Esophagus squamous epithelium (tissue), 5 donors: ENCODE results near the gene PATL2. TPM values are rescaled to one million over a fixed set of nuclear protein-coding genes. Genes with fewer than 3 reads are reported as not detected.
"Not testable (repeated sequence)": the region's sequence is repeated elsewhere in the genome, so short reads cannot be mapped to it uniquely, and the experiment has no call there.

Experiments
- DNase-seq: peaks from one replicate; lab custom pipeline; 2025; lab: John Stamatoyannopoulos, UW
- H3K27ac ChIP-seq, 4 donors: fragments of 200-600 bp; sonication (generic); one replicate each; pipeline ENCODE4 v1.5.1; 2016 to 2019; ENCODE audit warnings: mild to moderate bottlenecking in 1 of 4
- H3K27me3 ChIP-seq, 4 donors: fragments of 200-600 bp; sonication (generic); 1 replicate in 3 of 4; 2 replicates in 1 of 4; pipeline versions ENCODE4 v1.5.1 to v1.6.0; 2017 to 2021; ENCODE audit warnings: antibody characterized with exemption in 1 of 4
- H3K36me3 ChIP-seq, 3 donors: fragments of 200-600 bp; sonication (generic); one replicate each; pipeline ENCODE4 v1.5.1; 2016 to 2019
- H3K4me1 ChIP-seq, 3 donors: fragments of 200-600 bp; sonication (generic); one replicate each; pipeline ENCODE4 v1.5.1; 2017 to 2019
- H3K4me3 ChIP-seq, 4 donors: fragments of 200-600 bp; sonication (generic); 1 replicate in 3 of 4; 2 replicates in 1 of 4; pipeline ENCODE4 v1.5.1; 2016 to 2019; ENCODE audit warnings: mild to moderate bottlenecking in 2 of 4, moderate library complexity in 1 of 4
- H3K9me3 ChIP-seq, 3 donors: fragments of 200-600 bp; sonication (generic); one replicate each; pipeline ENCODE4 v1.5.1; 2016 to 2019
- CTCF ChIP-seq, 6 experiments: fragments of 450-650 bp in 4 of 6; fragments of 200-600 bp in 2 of 6; sonication (generic) in 2 of 6; IDR thresholded peaks; one replicate each; pipeline ENCODE4 v1.5.1; 2016 to 2019; ENCODE audit warnings: antibody characterized with exemption in 6 of 6, mild to moderate bottlenecking in 4 of 6, moderate library complexity in 4 of 6
- POLR2A ChIP-seq, 4 donors: fragments of 450-650 bp; IDR thresholded peaks; one replicate each; pipeline ENCODE4 v1.6.1; 2017; ENCODE audit warnings: antibody characterized with exemption in 4 of 4, mild to moderate bottlenecking in 4 of 4, moderate library complexity in 3 of 4
- WGBS, 2 donors: methylation state at CpG; one replicate each; pipeline ENCODE4 v1.1.5; 2018; 5-methylcytosine and 5-hydroxymethylcytosine counted together
- intact Hi-C: fragments of 100-400 bp; cut with DNase I; formaldehyde crosslinking; loops from one replicate; pipeline ENCODE4 v1.15.0; 2022
- total RNA-seq, 4 donors: library from RNA; depleted of rRNA; stranded (reverse); fragments of >200 nt; gene quantifications; one replicate each; pipeline ENCODE4 v1.1.0, GENCODE V29; 2016
- donor health status: DM: yes; HTN: yes; CAD: no.

Gene PATL2
- total RNA-seq, 4 donors from 2014 or later, result 1.3 TPM; not detected in 3

- Histone ChIP-seq H3K4me1 (peaks cover 0 to 19% (median 15%) of the 10 kb centered on the region in 3 donors), H3K27ac (peak overlapping the region in 3 of 4 donors; percentile 36 to 57 (median 57)), H3K4me3 (peak overlapping the region in 1 of 4 donors; percentile 17)
- peak in 1 of 4 donors; percentile 47 for TF ChIP-seq POLR2A (IDR thresholded peaks at IDR 0.05)
- DNase-seq, result peak; percentile 8
- H3K27me3 ChIP-seq, H3K9me3 ChIP-seq, H3K36me3 ChIP-seq, intact Hi-C loops: not testable (repeated sequence)
- WGBS, 2 donors, result 27 to 29% methylated on average over 4 to 6 of the region's 8 CpGs
These were observed 28.1 kb downstream of the PATL2 start for GRCh38 chr15:44682809-44683682.

GRCh38 chr15:44682211-44682610, 28.9 kb downstream of the PATL2 start:
- H3K4me3 ChIP-seq, result no peak overlapping the region
- H3K36me3 ChIP-seq, result no peaks in the 10 kb centered on the region
- no peaks in the 10 kb centered on the region for H3K9me3 ChIP-seq
- H3K4me1 ChIP-seq, result peaks cover 0 to 24% (median 15%) of the 10 kb centered on the region in 3 donors
- H3K27me3 ChIP-seq, result no peaks in the 10 kb centered on the region
- 68 to 95% methylated on average over 2 of the region's 2 CpGs for WGBS, 2 donors
- no peak for DNase-seq
- TF ChIP-seq CTCF (IDR thresholded peaks at IDR 0.05) (no peak), POLR2A (IDR thresholded peaks at IDR 0.05) (no peak)
- no peak overlapping the region for H3K27ac ChIP-seq
- intact Hi-C loops, result no loop called here

GRCh38 chr15:44676676-44677075, 34.4 kb downstream of the PATL2 start:
- TF ChIP-seq POLR2A (IDR thresholded peaks at IDR 0.05) (no peak), CTCF (IDR thresholded peaks at IDR 0.05) (no peak)
- intact Hi-C loops, result no loop called here
- 48 to 60% methylated on average over 3 to 7 of the region's 7 CpGs for WGBS, 2 donors
- no peak for DNase-seq
- Histone ChIP-seq H3K27ac (peak overlapping the region in 2 of 4 donors; percentile 10 to 37), H3K27me3 (no peaks in the 10 kb centered on the region), H3K36me3 (no peaks in the 10 kb centered on the region), H3K4me3 (no peak overlapping the region), H3K4me1 (peaks cover 0 to 8% (median 0%) of the 10 kb centered on the region in 3 donors), H3K9me3 (no peaks in the 10 kb centered on the region)

- Histone ChIP-seq H3K4me1 (peaks cover 0 to 8% (median 0%) of the 10 kb centered on the region in 3 donors), H3K36me3 (no peaks in the 10 kb centered on the region), H3K27ac (no peak overlapping the region), H3K9me3 (no peaks in the 10 kb centered on the region), H3K4me3 (no peak overlapping the region), H3K27me3 (no peaks in the 10 kb centered on the region)
- intact Hi-C loops, result no loop called here
- TF ChIP-seq CTCF (IDR thresholded peaks at IDR 0.05) (no peak), POLR2A (IDR thresholded peaks at IDR 0.05) (no peak)
- 67 to 70% methylated on average over 4 of the region's 5 CpGs for WGBS, 2 donors
- no peak for DNase-seq
These were observed 35.2 kb downstream of the PATL2 start for GRCh38 chr15:44675911-44676310.

- no peak for DNase-seq
- H3K4me3 ChIP-seq, result no peak overlapping the region
- no peaks in the 10 kb centered on the region for H3K9me3 ChIP-seq
- H3K27ac ChIP-seq, result no peak overlapping the region
- no peaks in the 10 kb centered on the region for H3K36me3 ChIP-seq
- TF ChIP-seq CTCF (IDR thresholded peaks at IDR 0.05) (no peak), POLR2A (IDR thresholded peaks at IDR 0.05) (no peak)
- intact Hi-C loops, result no loop called here
- peaks cover 0 to 8% (median 0%) of the 10 kb centered on the region in 3 donors for H3K4me1 ChIP-seq
- no peaks in the 10 kb centered on the region for H3K27me3 ChIP-seq
- 95 to 97% methylated on average over 2 of the region's 2 CpGs for WGBS, 2 donors
These were observed 37.5 kb downstream of the PATL2 start for GRCh38 chr15:44673639-44674038.
